MM.1S (cell line): ENCODE data around the gene RAB33A.
"Not testable (repeated sequence)": the region's sequence is repeated elsewhere in the genome, so short reads cannot be mapped to it uniquely, and the experiment has no call there.

Experiments
- DNase-seq: peaks from one replicate; pipeline ENCODE4 v3.0.0-alpha.2; 2015
- H2AFZ ChIP-seq: fragments of 300-600 bp; sonication (generic); 2 replicates; pipeline ENCODE4 v1.6.0; 2016; ENCODE audit warnings: antibody characterized with exemption, low read length
- H3F3A ChIP-seq: fragments of 300-600 bp; sonication (generic); 2 replicates; pipeline ENCODE4 v1.6.1; 2016; ENCODE audit warnings: mild to moderate bottlenecking, antibody characterized with exemption, low read length, moderate library complexity, mixed read lengths; ENCODE audit not compliant: insufficient read depth
- H3K27ac ChIP-seq: fragments of 300-600 bp; sonication (generic); 2 replicates; pipeline ENCODE4 v1.5.1; 2016; ENCODE audit warnings: mild to moderate bottlenecking, low read length
- H3K27me3 ChIP-seq: fragments of 300-600 bp; sonication (generic); replicated peaks from 2 replicates; pipeline ENCODE4 v1.6.0; 2016; ENCODE audit warnings: low read length; ENCODE audit not compliant: insufficient read depth
- H3K36me3 ChIP-seq: fragments of 300-600 bp; sonication (generic); replicated peaks from 2 replicates; pipeline ENCODE4 v1.6.1; 2016; ENCODE audit warnings: mild to moderate bottlenecking, low read length, mixed read lengths; ENCODE audit not compliant: insufficient read depth
- H3K4me1 ChIP-seq: fragments of 300-600 bp; sonication (generic); 2 replicates; pipeline ENCODE4 v1.6.1; 2016; ENCODE audit warnings: low read length, mixed read lengths
- H3K4me2 ChIP-seq: fragments of 300-600 bp; sonication (generic); 2 replicates; pipeline ENCODE4 v1.6.0; 2016; ENCODE audit warnings: low read depth, low read length
- H3K4me3 ChIP-seq: fragments of 300-600 bp; sonication (generic); 2 replicates; pipeline ENCODE4 v1.5.1; 2016; ENCODE audit warnings: low read length, mixed read lengths
- H3K79me2 ChIP-seq: fragments of 300-600 bp; sonication (generic); 2 replicates; pipeline ENCODE4 v1.6.1; 2016; ENCODE audit warnings: mixed run types, low read length, mixed read lengths
- H3K9ac ChIP-seq: fragments of 300-600 bp; sonication (generic); 2 replicates; pipeline ENCODE4 v1.6.1; 2016; ENCODE audit warnings: low read length, mixed read lengths
- H3K9me2 ChIP-seq: fragments of 300-600 bp; sonication (generic); replicated peaks from 2 replicates; pipeline ENCODE4 v1.6.1; 2016; ENCODE audit warnings: mild to moderate bottlenecking, low read length, mixed read lengths; ENCODE audit not compliant: insufficient read depth
- H3K9me3 ChIP-seq: fragments of 300-600 bp; sonication (generic); replicated peaks from 2 replicates; pipeline ENCODE4 v1.6.1; 2016; ENCODE audit warnings: mild to moderate bottlenecking, low read length, mixed read lengths; ENCODE audit not compliant: insufficient read depth
- H4K20me1 ChIP-seq: fragments of 300-600 bp; sonication (generic); 2 replicates; pipeline ENCODE4 v1.6.1; 2016; ENCODE audit warnings: mild to moderate bottlenecking, low read length, moderate library complexity, mixed read lengths; ENCODE audit not compliant: insufficient read depth
- EZH2 ChIP-seq: fragments of 300-600 bp; sonication (generic); optimal IDR thresholded peaks from 2 replicates; pipeline ENCODE3; 2017; ENCODE audit warnings: low read depth, mild to moderate bottlenecking, antibody characterized with exemption, low read length, mixed read lengths
- EZH2phosphoT487 ChIP-seq: fragments of 300-600 bp; sonication (generic); IDR thresholded peaks from 2 replicates; pipeline ENCODE4 v1.6.1; 2018; ENCODE audit warnings: antibody characterized with exemption, low read length
- TF ChIP-seq, protein P1 (sequence below): fragments of 300-600 bp; sonication (generic); IDR thresholded peaks from 2 replicates; pipeline ENCODE4 v1.5.1; 2016; ENCODE audit warnings: antibody characterized with exemption, low read length, mixed read lengths

The RAB33A gene

GRCh38 chrX:130216320-130216719, 44.6 kb downstream of the RAB33A start:
- Histone ChIP-seq H4K20me1 (no peaks in the 10 kb centered on the region), H3K9me3 (no peaks in the 10 kb centered on the region), H3K4me2 (no peak overlapping the region), H2AFZ (no peak overlapping the region), H3K27me3 (no peaks in the 10 kb centered on the region), H3K27ac (no peak overlapping the region), H3K36me3 (no peaks in the 10 kb centered on the region), H3K9me2 (no peaks in the 10 kb centered on the region), H3K4me1 (no peaks in the 10 kb centered on the region), H3K9ac (no peak overlapping the region), H3K79me2 (no peaks in the 10 kb centered on the region), H3K4me3 (no peak overlapping the region), H3F3A (no peaks in the 10 kb centered on the region)
- no peak for TF ChIP-seq EZH2phosphoT487
- TF ChIP-seq, protein P1, sequence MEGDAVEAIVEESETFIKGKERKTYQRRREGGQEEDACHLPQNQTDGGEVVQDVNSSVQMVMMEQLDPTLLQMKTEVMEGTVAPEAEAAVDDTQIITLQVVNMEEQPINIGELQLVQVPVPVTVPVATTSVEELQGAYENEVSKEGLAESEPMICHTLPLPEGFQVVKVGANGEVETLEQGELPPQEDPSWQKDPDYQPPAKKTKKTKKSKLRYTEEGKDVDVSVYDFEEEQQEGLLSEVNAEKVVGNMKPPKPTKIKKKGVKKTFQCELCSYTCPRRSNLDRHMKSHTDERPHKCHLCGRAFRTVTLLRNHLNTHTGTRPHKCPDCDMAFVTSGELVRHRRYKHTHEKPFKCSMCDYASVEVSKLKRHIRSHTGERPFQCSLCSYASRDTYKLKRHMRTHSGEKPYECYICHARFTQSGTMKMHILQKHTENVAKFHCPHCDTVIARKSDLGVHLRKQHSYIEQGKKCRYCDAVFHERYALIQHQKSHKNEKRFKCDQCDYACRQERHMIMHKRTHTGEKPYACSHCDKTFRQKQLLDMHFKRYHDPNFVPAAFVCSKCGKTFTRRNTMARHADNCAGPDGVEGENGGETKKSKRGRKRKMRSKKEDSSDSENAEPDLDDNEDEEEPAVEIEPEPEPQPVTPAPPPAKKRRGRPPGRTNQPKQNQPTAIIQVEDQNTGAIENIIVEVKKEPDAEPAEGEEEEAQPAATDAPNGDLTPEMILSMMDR = no peak
- TF ChIP-seq EZH2 = no peak
- DNase-seq = no peak

- TF ChIP-seq, protein P1 = no peak
- TF ChIP-seq EZH2 (no peak), EZH2phosphoT487 (no peak)
- DNase-seq = no peak
- H3K4me3 ChIP-seq = no peak overlapping the region
- no peak overlapping the region for H3K27ac ChIP-seq
- no peaks in the 10 kb centered on the region for H3K9me2 ChIP-seq
- H2AFZ ChIP-seq = no peak overlapping the region
- H3K4me2 ChIP-seq = no peak overlapping the region
- H3K4me1 ChIP-seq = no peaks in the 10 kb centered on the region
- H4K20me1 ChIP-seq = no peaks in the 10 kb centered on the region
- no peak overlapping the region for H3K9ac ChIP-seq
- H3K79me2 ChIP-seq = no peaks in the 10 kb centered on the region
- H3K36me3 ChIP-seq = no peaks in the 10 kb centered on the region
- no peaks in the 10 kb centered on the region for H3F3A ChIP-seq
- no peaks in the 10 kb centered on the region for H3K9me3 ChIP-seq
- no peaks in the 10 kb centered on the region for H3K27me3 ChIP-seq
Measured at GRCh38 chrX:130224810-130225209, 53.0 kb downstream of the RAB33A start.

GRCh38 chrX:130228871-130229270, 57.1 kb downstream of the RAB33A start:
- H4K20me1 ChIP-seq = no peaks in the 10 kb centered on the region
- no peaks in the 10 kb centered on the region for H3K79me2 ChIP-seq
- H3K27me3 ChIP-seq = no peaks in the 10 kb centered on the region
- no peak for TF ChIP-seq EZH2phosphoT487
- no peak for TF ChIP-seq EZH2
- TF ChIP-seq, protein P1 = no peak
- H3K9ac ChIP-seq = no peak overlapping the region
- no peak overlapping the region for H3K27ac ChIP-seq
- no peaks in the 10 kb centered on the region for H3K36me3 ChIP-seq
- no peaks in the 10 kb centered on the region for H3K9me3 ChIP-seq
- no peaks in the 10 kb centered on the region for H3K4me1 ChIP-seq
- no peaks in the 10 kb centered on the region for H3F3A ChIP-seq
- H2AFZ ChIP-seq = no peak overlapping the region
- H3K4me3 ChIP-seq = no peak overlapping the region
- no peak for DNase-seq
- H3K4me2 ChIP-seq = no peak overlapping the region
- H3K9me2 ChIP-seq = no peaks in the 10 kb centered on the region

DNA sequence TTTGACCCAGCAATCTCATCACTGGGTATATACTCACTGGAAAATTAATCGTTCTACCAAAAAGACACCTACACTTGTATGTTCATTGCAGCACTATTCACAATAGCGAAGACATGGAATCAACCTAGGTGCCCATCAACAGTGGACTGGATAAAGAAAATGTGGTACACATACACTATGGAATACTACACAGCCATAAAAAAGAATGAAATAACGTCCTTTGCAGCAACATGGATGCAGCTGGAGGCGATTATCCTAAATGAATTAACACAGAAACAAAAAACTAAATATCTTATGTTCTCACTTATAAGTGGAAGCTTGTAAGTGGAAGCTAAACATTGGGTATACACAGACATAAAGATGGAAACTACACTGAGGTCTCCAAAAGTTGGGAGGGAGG, 59.4 kb downstream of the RAB33A start:
- DNase-seq, H3F3A ChIP-seq, H3K4me3 ChIP-seq, H4K20me1 ChIP-seq, H3K27ac ChIP-seq, H3K36me3 ChIP-seq, H3K9me3 ChIP-seq, H3K9me2 ChIP-seq, H3K27me3 ChIP-seq, H3K9ac ChIP-seq, H2AFZ ChIP-seq, H3K4me2 ChIP-seq, H3K4me1 ChIP-seq, H3K79me2 ChIP-seq: not testable (repeated sequence)
